Muscle of arm (tissue), 12 donors: Measurements from ENCODE around the gene CYSTM1. TPM values are rescaled to one million over a fixed set of nuclear protein-coding genes. Genes with fewer than 3 reads are reported as not detected.

Source experiments
- DNase-seq: peaks from one replicate; pipeline ENCODE4 v3.0.0-alpha.2; 2013
- polyA plus RNA-seq, 12 donors: library from polyadenylated mRNA; unstranded; fragments of 120-200 nt; gene quantifications; one replicate each; pipeline ENCODE4 v1.2.1, GENCODE V29; 2013; ENCODE audit not compliant: insufficient read length in 12 of 12

Gene CYSTM1
- polyA plus RNA-seq, 12 donors: 18.3 to 55.8 (median 31.0) TPM; not detected in 1

DNA sequence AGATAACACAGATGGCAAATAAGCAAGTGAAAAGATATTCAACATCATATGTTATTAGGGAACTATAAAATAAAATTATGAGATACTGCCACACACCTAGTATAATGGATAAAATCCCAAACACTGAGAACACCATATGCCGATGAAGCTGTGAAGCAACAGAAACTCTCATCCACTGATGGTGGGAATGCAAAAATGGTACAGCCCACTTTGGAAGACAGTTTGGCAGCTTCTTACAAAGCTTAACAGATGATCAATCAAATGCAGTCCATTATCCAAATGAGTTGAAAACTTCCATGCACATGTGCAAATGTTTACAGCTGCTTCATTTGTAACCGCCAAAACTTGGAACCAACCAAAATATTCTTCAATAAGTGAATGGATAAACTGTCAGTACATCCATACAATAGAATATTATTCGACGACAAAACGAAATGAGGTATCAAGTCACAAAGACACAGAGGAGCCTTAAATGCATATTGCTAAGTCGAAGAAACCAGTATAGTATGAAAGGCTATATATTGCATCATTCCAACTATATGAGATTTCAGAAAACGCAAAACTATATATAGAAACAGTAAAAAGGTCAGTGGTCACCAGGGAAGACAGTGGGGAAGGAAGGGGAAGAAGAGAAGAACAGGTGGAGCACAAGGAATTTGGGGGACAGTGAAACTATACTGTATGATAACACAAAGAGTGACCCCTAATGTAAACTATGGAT, 113.0 kb downstream of the CYSTM1 start:
- no peak for DNase-seq

DNA sequence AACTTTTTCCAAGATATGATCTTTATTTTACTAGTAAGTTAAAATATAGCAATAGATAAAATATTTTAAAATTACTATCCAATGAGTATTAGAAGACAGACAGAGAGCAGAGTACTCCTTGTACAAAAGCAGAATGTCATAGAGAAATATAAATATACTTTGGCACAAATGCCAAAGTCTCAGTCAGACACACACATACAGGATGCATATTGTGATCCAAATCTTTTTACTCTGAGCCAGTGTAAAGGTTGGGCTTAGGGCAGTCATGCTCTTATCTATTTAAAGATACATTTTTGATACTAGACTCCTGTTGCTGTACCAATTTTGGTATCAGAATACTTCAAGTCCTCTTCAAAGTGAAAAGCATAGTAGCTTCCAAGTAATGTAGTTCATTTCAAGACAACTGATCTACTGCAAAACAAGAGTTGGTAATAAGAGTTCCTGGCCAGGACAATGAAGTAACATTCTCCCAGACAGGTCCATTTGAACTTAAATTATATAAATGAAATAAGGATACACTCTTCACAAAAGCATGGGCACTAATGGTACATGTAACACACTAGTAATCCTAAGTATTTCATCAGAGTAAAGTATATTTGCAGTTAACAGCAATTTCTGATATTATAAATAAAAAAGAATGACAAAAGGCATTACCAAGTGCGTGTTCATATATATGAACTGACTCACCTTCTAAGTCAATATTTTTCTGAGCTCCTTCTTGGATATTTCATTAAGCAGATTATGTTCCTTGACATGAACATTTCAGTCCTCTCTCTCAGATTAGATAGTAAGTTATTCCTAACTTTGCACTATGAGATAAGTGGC, 117.4 kb downstream of the CYSTM1 start:
- no peak for DNase-seq

Other genes starting within 250 kb of the CYSTM1 start
- gene NRG2, start 131.9 kb upstream of the CYSTM1 start, polyA plus RNA-seq: 1 to 10 TPM in 8 of 12 donors, under 1 TPM in 2, not detected in 2; 0.81 to 2.7 (median 1.4) TPM
- gene PURA, start 61.1 kb upstream of the CYSTM1 start, polyA plus RNA-seq: 10 to 100 TPM in 5 of 12 donors, 1 to 10 TPM in 7; 7.6 to 35.7 (median 9.1) TPM
- gene IGIP, start 49.3 kb upstream of the CYSTM1 start, polyA plus RNA-seq: 1 to 10 TPM in 11 of 12 donors, not detected in 1; 4.0 to 6.6 (median 5.1) TPM
- 10 to 100 TPM in 11 of 12 donors, not detected in 1; 65.4 to 93.6 (median 73.7) TPM for gene PFDN1, start 127.9 kb downstream of the CYSTM1 start, polyA plus RNA-seq
- 10 to 100 TPM in 10 of 12 donors, 1 to 10 TPM in 1, not detected in 1; 4.4 to 31.7 (median 14.3) TPM for gene HBEGF, start 171.4 kb downstream of the CYSTM1 start, polyA plus RNA-seq
- under 1 TPM in 5 of 12 donors, not detected in 7; 0.10 to 0.49 (median 0.12) TPM for gene SLC4A9, start 185.0 kb downstream of the CYSTM1 start, polyA plus RNA-seq
- gene ANKHD1, start 226.6 kb downstream of the CYSTM1 start, polyA plus RNA-seq: 10 to 100 TPM in 11 of 12 donors, not detected in 1; 54.8 to 98.4 (median 69.7) TPM